Suprapubic skin (tissue), 4 donors: Measurements from ENCODE around the gene SETDB2. TPM values are rescaled to one million over a fixed set of nuclear protein-coding genes. Genes with fewer than 3 reads are reported as not detected.

Experiments
- DNase-seq, 2 donors: peaks; one replicate each; pipeline ENCODE4 v3.0.0-alpha.2; 2019; ENCODE audit warnings: low spot score in 2 of 2
- H3K27ac ChIP-seq: fragments of 200-600 bp; sonication (generic); one replicate; pipeline ENCODE4 v1.5.1; 2019
- H3K27me3 ChIP-seq: fragments of 200-600 bp; sonication (generic); one replicate; pipeline ENCODE4 v1.5.1; 2019
- H3K36me3 ChIP-seq: fragments of 200-600 bp; sonication (generic); one replicate; pipeline ENCODE4 v1.5.1; 2019
- H3K4me1 ChIP-seq: fragments of 200-600 bp; sonication (generic); one replicate; pipeline ENCODE4 v1.5.1; 2019
- H3K4me3 ChIP-seq: fragments of 200-600 bp; sonication (generic); one replicate; pipeline ENCODE4 v1.5.1; 2019; ENCODE audit warnings: mild to moderate bottlenecking
- H3K9me3 ChIP-seq: fragments of 200-600 bp; sonication (generic); one replicate; pipeline ENCODE4 v1.5.1; 2019
- CTCF ChIP-seq, 2 donors: fragments of 200-600 bp in 1 of 2; fragments of 450-650 bp in 1 of 2; sonication (generic) in 1 of 2; IDR thresholded peaks; one replicate each; pipeline ENCODE4 v1.5.1; 2016 to 2019; ENCODE audit warnings: antibody characterized with exemption in 2 of 2, mild to moderate bottlenecking in 1 of 2, moderate library complexity in 1 of 2
- EP300 ChIP-seq: sonication (generic); formaldehyde crosslinking; IDR thresholded peaks from one replicate; pipeline ENCODE4 v1.6.1; 2017; ENCODE audit warnings: antibody characterized with exemption
- POLR2A ChIP-seq, 2 donors: fragments of 450-650 bp; IDR thresholded peaks; one replicate each; pipeline ENCODE4 v1.6.1; 2017; ENCODE audit warnings: antibody characterized with exemption in 2 of 2, mild to moderate bottlenecking in 2 of 2, moderate library complexity in 2 of 2
- POLR2AphosphoS5 ChIP-seq, 3 donors: sonication (generic); formaldehyde crosslinking; IDR thresholded peaks; one replicate each; pipeline ENCODE4 v1.6.1; 2017; ENCODE audit warnings: antibody characterized with exemption in 3 of 3
- WGBS: methylation state at CpG from one replicate; pipeline ENCODE4 v1.1.5; 2018; 5-methylcytosine and 5-hydroxymethylcytosine counted together
- total RNA-seq, 4 donors: library from RNA; depleted of rRNA; stranded (reverse); fragments of >200 nt; gene quantifications; one replicate each; pipeline ENCODE4 v1.1.0, GENCODE V29; 2016

SETDB2 gene
- total RNA-seq, 4 donors from 2014 or later = 5.3 to 19.8 (median 11.0) TPM

GRCh38 chr13:49540552-49540951 is 96.5 kb downstream of the SETDB2 start:
- Histone ChIP-seq H3K4me3 (no peak overlapping the region), H3K9me3 (no peaks in the 10 kb centered on the region), H3K4me1 (no peaks in the 10 kb centered on the region), H3K36me3 (peaks cover 38% of the 10 kb centered on the region), H3K27me3 (no peaks in the 10 kb centered on the region), H3K27ac (no peak overlapping the region)
- WGBS = 72% methylated on average over 7 of the region's 7 CpGs
- DNase-seq = no peak
- TF ChIP-seq POLR2A (IDR thresholded peaks at IDR 0.05) (no peak), EP300 (no peak), CTCF (IDR thresholded peaks at IDR 0.05) (no peak), POLR2AphosphoS5 (IDR thresholded peaks at IDR 0.05) (no peak)

- peaks cover 58% of the 10 kb centered on the region for H3K36me3 ChIP-seq
- H3K27me3 ChIP-seq = no peaks in the 10 kb centered on the region
- H3K9me3 ChIP-seq = no peaks in the 10 kb centered on the region
- DNase-seq = no peak
- no peaks in the 10 kb centered on the region for H3K4me1 ChIP-seq
- no peak overlapping the region for H3K4me3 ChIP-seq
- H3K27ac ChIP-seq = no peak overlapping the region
- TF ChIP-seq EP300 (no peak), POLR2A (IDR thresholded peaks at IDR 0.05) (no peak), CTCF (IDR thresholded peaks at IDR 0.05) (no peak), POLR2AphosphoS5 (IDR thresholded peaks at IDR 0.05) (no peak)
- 93% methylated on average over 3 of the region's 3 CpGs for WGBS
These were observed 99.6 kb downstream of the SETDB2 start for GRCh38 chr13:49543656-49544055.

Other genes starting within 250 kb of the SETDB2 start
- not detected for gene MLNR, start 223.9 kb upstream of the SETDB2 start, total RNA-seq
- 1 to 10 TPM; 1.2 to 4.2 (median 3.1) TPM for gene CDADC1, start 196.3 kb upstream of the SETDB2 start, total RNA-seq
- gene CAB39L, start 210 bp upstream of the SETDB2 start, total RNA-seq = 10 to 100 TPM; 17.8 to 45.1 (median 28.6) TPM
- gene PHF11, start 51.7 kb downstream of the SETDB2 start, total RNA-seq = 10 to 100 TPM; 26.1 to 86.5 (median 35.3) TPM
- 10 to 100 TPM in 2 of 4 donors, 1 to 10 TPM in 2; 8.2 to 11.1 (median 10.2) TPM for gene RCBTB1, start 141.3 kb downstream of the SETDB2 start, total RNA-seq
- under 1 TPM; 0.16 to 0.55 (median 0.28) TPM for gene ARL11, start 184.2 kb downstream of the SETDB2 start, total RNA-seq
- gene EBPL, start 247.2 kb downstream of the SETDB2 start, total RNA-seq = 100 to 1,000 TPM in 2 of 4 donors, 10 to 100 TPM in 2; 38.2 to 130 (median 87.0) TPM